Neural progenitor cell (in vitro differentiated cells): Measurements from ENCODE around the gene TRIO.

Experiments used
- EZH2 ChIP-seq: fragments of 200-600 bp; sonication (generic); IDR thresholded peaks from 2 replicates; pipeline ENCODE4 v1.6.1; 2017; ENCODE audit warnings: antibody characterized with exemption, mild to moderate bottlenecking, moderate library complexity
- TF ChIP-seq, protein P1 (sequence below): fragments of 200-600 bp; sonication (generic); IDR thresholded peaks from 2 replicates; pipeline ENCODE4 v1.5.1; 2017; ENCODE audit warnings: antibody characterized with exemption, mild to moderate bottlenecking

DNA sequence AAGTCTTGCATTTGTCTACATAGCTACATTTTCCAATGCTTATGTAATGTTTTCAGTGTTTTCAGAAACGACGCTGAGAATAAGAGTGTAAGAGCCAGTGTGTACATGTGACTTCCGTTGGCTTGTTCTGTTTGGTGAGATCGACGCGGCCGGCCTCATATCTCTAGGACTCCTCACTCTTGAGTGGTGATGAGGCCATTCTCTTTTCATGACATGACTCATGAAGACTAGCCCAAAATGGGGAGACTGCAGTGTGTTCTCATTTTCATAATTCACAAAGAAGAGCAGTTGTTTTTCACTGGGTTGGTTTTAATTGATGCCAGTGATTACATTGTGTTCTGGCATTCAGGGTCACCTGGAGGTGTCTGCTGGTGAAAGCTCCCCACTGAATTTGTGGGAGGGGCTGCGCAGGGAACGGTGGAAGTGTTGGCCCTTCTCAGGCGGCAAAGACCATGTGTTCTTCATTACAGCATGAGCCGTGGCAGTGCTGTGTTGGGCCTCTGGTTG is 306.9 kb downstream of the TRIO start:
- TF ChIP-seq, protein P1, sequence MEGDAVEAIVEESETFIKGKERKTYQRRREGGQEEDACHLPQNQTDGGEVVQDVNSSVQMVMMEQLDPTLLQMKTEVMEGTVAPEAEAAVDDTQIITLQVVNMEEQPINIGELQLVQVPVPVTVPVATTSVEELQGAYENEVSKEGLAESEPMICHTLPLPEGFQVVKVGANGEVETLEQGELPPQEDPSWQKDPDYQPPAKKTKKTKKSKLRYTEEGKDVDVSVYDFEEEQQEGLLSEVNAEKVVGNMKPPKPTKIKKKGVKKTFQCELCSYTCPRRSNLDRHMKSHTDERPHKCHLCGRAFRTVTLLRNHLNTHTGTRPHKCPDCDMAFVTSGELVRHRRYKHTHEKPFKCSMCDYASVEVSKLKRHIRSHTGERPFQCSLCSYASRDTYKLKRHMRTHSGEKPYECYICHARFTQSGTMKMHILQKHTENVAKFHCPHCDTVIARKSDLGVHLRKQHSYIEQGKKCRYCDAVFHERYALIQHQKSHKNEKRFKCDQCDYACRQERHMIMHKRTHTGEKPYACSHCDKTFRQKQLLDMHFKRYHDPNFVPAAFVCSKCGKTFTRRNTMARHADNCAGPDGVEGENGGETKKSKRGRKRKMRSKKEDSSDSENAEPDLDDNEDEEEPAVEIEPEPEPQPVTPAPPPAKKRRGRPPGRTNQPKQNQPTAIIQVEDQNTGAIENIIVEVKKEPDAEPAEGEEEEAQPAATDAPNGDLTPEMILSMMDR = no peak
- no peak for TF ChIP-seq EZH2
